ENCODE results near the gene FXYD6. TPM values are rescaled to one million over a fixed set of nuclear protein-coding genes. Genes with fewer than 3 reads are reported as not detected.

Gene FXYD6
- total and polyA plus RNA-seq, 9 of the 15 experiments (the other 6 are each of a cell fraction or from before 2014, with no cell fraction given) = 0.07 to 0.35 TPM; not detected in 7

GRCh38 chr11:117851852-117852251 is 24.6 kb downstream of the FXYD6 start:
- no peak for TF ChIP-seq E2F5 (CRISPR knock-in tag; IDR thresholded peaks at IDR 0.05)
- no peak for TF ChIP-seq FOXP1 (CRISPR knock-in tag; IDR thresholded peaks at IDR 0.05)
- no peak for TF ChIP-seq ZNF175 (CRISPR knock-in tag; IDR thresholded peaks at IDR 0.05; ENCODE audit: low read depth)
- peak; percentile 51 for TF ChIP-seq NFIC (IDR thresholded peaks at IDR 0.05)
- DNase-seq (ENCODE audit: extremely low read depth in 1 of 4, low spot score in 3 of 4) = no peak
- in situ Hi-C loops (cut with MboI) (no loop called here), intact Hi-C loops (cut with micrococcal nuclease) (no loop called here)
- peaks cover 9 to 17% of the 10 kb centered on the region in 2 experiments; a peak in 4 of 5 replicates for H3K27me3 ChIP-seq (ENCODE audit: control insufficient read depth in 2 of 2, insufficient read depth in 2 of 2, low read length in 2 of 2)
- H3K9ac ChIP-seq (ENCODE audit: insufficient read depth in 1 of 2, low read depth in 2 of 2, low read length in 2 of 2) = no peak overlapping the region
- ChIA-PET CTCF (ENCODE audit: low intra/inter-chr PET ratio) (no interaction called here), POLR2A (interaction anchor here (0.8 kb wide), 1 partner anchor 9 kb away, joined by 4 read pairs; no protein-coding TSS in a partner anchor)
- H3K4me3 ChIP-seq = no peak overlapping the region
- no peak for FAIRE-seq
- 0% methylated on average over 3 of the region's 3 CpGs for WGBS (ENCODE audit: insufficient coverage, low coverage, missing lambda C conversion rate)
- BruUV-seq (replicated peaks) = no TSS peak
- no peak overlapping the region for H3K27ac ChIP-seq (ENCODE audit: extremely low read depth, low read depth, low read length)
- H3K36me3 ChIP-seq (ENCODE audit: control insufficient read depth, insufficient read depth, low read length) = no peaks in the 10 kb centered on the region
- peaks cover 3% of the 10 kb centered on the region; the same call in 1 of the 2 replicates for H3K9me3 ChIP-seq (replicated peaks; ENCODE audit: control insufficient read depth, insufficient read depth, low read depth, low read length)
- H4K20me1 ChIP-seq (replicated peaks; ENCODE audit: control insufficient read depth, insufficient read depth, low read length) = no peaks in the 10 kb centered on the region
- no peak for ATAC-seq
- no peaks in the 10 kb centered on the region for H3K4me1 ChIP-seq (replicated peaks in 1 of 2; ENCODE audit: control insufficient read depth in 2 of 2, insufficient read depth in 2 of 2, low read length in 2 of 2)
- H2AFZ ChIP-seq (ENCODE audit: low read depth, low read length) = no peak overlapping the region
- H3K4me2 ChIP-seq (ENCODE audit: insufficient read depth, low read length) = no peak overlapping the region
- no peaks in the 10 kb centered on the region for H3K79me2 ChIP-seq (ENCODE audit: control insufficient read depth, insufficient read depth, low read length)
- H3K9me1 ChIP-seq (ENCODE audit: control insufficient read depth, insufficient read depth, low read length) = no peaks in the 10 kb centered on the region

GRCh38 chr11:117851106-117851505 is 25.4 kb downstream of the FXYD6 start:
- in situ Hi-C loops (cut with MboI) (no loop called here), intact Hi-C loops (cut with micrococcal nuclease) (no loop called here)
- Histone ChIP-seq H3K4me2 (ENCODE audit: insufficient read depth, low read length) (no peak overlapping the region), H3K4me1 (replicated peaks in 1 of 2; ENCODE audit: control insufficient read depth in 2 of 2, insufficient read depth in 2 of 2, low read length in 2 of 2) (no peaks in the 10 kb centered on the region), H3K9me1 (ENCODE audit: control insufficient read depth, insufficient read depth, low read length) (no peaks in the 10 kb centered on the region), H4K20me1 (replicated peaks; ENCODE audit: control insufficient read depth, insufficient read depth, low read length) (no peaks in the 10 kb centered on the region), H3K27me3 (ENCODE audit: control insufficient read depth in 2 of 2, insufficient read depth in 2 of 2, low read length in 2 of 2) (peaks cover 5 to 11% of the 10 kb centered on the region in 2 experiments; a peak in 3 of 5 replicates), H3K4me3 (no peak overlapping the region), H3K79me2 (ENCODE audit: control insufficient read depth, insufficient read depth, low read length) (no peaks in the 10 kb centered on the region), H3K9ac (ENCODE audit: insufficient read depth in 1 of 2, low read depth in 2 of 2, low read length in 2 of 2) (no peak overlapping the region), H3K27ac (ENCODE audit: extremely low read depth, low read depth, low read length) (no peak overlapping the region), H3K36me3 (ENCODE audit: control insufficient read depth, insufficient read depth, low read length) (no peaks in the 10 kb centered on the region), H3K9me3 (replicated peaks; ENCODE audit: control insufficient read depth, insufficient read depth, low read depth, low read length) (peaks cover 3% of the 10 kb centered on the region; the same call in 1 of the 2 replicates), H2AFZ (ENCODE audit: low read depth, low read length) (0 out of 2 replicates have a peak overlapping the region, but pooled peaks have one; percentile 29)
- ATAC-seq = no peak
- no TSS peak for BruUV-seq (replicated peaks)
- no peak for FAIRE-seq
- WGBS (ENCODE audit: insufficient coverage, low coverage, missing lambda C conversion rate) = 0% methylated on average over 3 of the region's 3 CpGs
- ChIA-PET POLR2A (no interaction called here), CTCF (ENCODE audit: low intra/inter-chr PET ratio) (no interaction called here)
- no peak for DNase-seq (ENCODE audit: extremely low read depth in 1 of 4, low spot score in 3 of 4)
- TF ChIP-seq CEBPB (tag; IDR thresholded peaks at IDR 0.05) = no peak
- no peak for TF ChIP-seq MXI1 (IDR thresholded peaks at IDR 0.05; ENCODE audit: low read depth, low read length)
- no peak for TF ChIP-seq ZNF354B (CRISPR knock-in tag; IDR thresholded peaks at IDR 0.05)
- TF ChIP-seq SMAD4 (CRISPR knock-in tag; conservative IDR thresholded peaks at IDR 0.05) = no peak
- TF ChIP-seq ZNF77 (CRISPR knock-in tag; IDR thresholded peaks at IDR 0.05) = no peak
- no peak for TF ChIP-seq IFI16 (CRISPR knock-in tag; IDR thresholded peaks at IDR 0.05)
- TF ChIP-seq SRSF1 (IDR thresholded peaks at IDR 0.05; ENCODE audit: low read depth, low read length) = no peak
- TF ChIP-seq HNRNPK (IDR thresholded peaks at IDR 0.05; ENCODE audit: low read depth, low read length, poor library complexity, severe bottlenecking) = no peak
- no peak for TF ChIP-seq BRD9 (IDR thresholded peaks at IDR 0.05; ENCODE audit: low read depth, partially characterized antibody)
- TF ChIP-seq GATAD2B (IDR thresholded peaks at IDR 0.05; ENCODE audit: borderline replicate concordance) = no peak
- TF ChIP-seq ARID3A (IDR thresholded peaks at IDR 0.05; ENCODE audit: borderline replicate concordance, low read depth, low read length) = no peak

Measured in K562 (cell line).